Measurements from ENCODE around the gene MYL5. TPM values are rescaled to one million over a fixed set of nuclear protein-coding genes. Genes with fewer than 3 reads are reported as not detected.

Gene MYL5
- total RNA-seq, 2 experiments from 2014 or later = 14.0 to 16.2 TPM

DNA sequence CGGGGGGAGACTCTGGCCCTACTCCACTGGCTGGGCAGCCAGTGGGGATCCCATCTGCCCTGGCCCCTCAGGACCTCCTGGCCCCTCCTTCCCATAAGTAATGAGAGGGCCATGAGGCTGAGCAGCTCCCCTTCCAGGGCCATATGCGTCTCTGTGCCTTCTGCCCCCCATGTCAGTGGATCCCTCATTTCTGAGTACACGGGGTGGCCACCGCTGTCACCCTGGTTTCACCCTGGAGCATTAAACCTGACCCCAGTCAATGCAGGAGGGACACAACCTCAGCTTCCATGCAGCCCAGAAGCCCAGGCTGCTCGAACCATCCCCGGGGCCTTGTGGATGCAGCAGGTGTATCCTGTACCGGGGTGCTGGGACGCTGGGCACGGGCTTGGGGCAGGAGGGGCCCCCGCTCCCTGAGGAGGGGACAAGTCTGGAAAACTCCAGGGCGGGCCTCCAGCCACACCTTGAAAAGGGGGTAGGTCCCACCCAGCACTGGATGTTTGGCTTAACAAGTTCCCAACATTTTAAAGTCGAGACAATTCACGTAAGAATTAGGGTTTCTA lies 24.5 kb upstream of the MYL5 start:
- H3K4me1 Mint-ChIP-seq = peaks cover 2% of the 10 kb centered on the region
- CTCF ChIA-PET = no interaction called here
- no peaks in the 10 kb centered on the region for H3K36me3 Mint-ChIP-seq (ENCODE audit: low read depth)
- DNase-seq = no peak
- no peak overlapping the region for H3K27ac Mint-ChIP-seq
- H3K4me3 Mint-ChIP-seq = no peak overlapping the region
- H3K27me3 Mint-ChIP-seq = peaks cover 3% of the 10 kb centered on the region
- peaks cover 7% of the 10 kb centered on the region for H3K9me3 Mint-ChIP-seq
- POLR2A ChIA-PET = no interaction called here

DNA sequence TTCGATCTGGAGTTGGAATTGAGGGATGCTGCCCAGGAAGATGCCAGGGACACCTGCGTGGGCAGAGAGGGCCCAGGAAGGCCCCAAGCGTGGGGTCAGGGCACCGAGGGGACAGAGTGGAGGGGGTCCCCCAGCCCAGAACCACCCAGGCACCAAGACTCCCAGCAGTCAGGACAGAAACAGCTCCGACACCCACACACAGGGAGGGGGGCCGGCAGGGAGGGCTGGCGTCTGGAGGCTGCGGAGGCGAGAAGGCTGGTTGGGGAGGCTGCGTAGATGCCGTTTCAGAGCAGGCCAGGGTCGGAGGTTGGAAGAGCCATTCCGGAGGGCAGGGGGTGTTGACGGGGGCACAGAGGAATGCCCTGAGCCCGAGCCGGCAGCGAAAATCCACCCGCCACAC lies 23.9 kb upstream of the MYL5 start:
- H3K27me3 Mint-ChIP-seq = peaks cover 3% of the 10 kb centered on the region
- H3K27ac Mint-ChIP-seq = no peak overlapping the region
- ChIA-PET CTCF (no interaction called here), POLR2A (no interaction called here)
- peaks cover 2% of the 10 kb centered on the region for H3K4me1 Mint-ChIP-seq
- no peaks in the 10 kb centered on the region for H3K36me3 Mint-ChIP-seq (ENCODE audit: low read depth)
- no peak overlapping the region for H3K4me3 Mint-ChIP-seq
- no peak for DNase-seq
- peaks cover 6% of the 10 kb centered on the region for H3K9me3 Mint-ChIP-seq

DNA sequence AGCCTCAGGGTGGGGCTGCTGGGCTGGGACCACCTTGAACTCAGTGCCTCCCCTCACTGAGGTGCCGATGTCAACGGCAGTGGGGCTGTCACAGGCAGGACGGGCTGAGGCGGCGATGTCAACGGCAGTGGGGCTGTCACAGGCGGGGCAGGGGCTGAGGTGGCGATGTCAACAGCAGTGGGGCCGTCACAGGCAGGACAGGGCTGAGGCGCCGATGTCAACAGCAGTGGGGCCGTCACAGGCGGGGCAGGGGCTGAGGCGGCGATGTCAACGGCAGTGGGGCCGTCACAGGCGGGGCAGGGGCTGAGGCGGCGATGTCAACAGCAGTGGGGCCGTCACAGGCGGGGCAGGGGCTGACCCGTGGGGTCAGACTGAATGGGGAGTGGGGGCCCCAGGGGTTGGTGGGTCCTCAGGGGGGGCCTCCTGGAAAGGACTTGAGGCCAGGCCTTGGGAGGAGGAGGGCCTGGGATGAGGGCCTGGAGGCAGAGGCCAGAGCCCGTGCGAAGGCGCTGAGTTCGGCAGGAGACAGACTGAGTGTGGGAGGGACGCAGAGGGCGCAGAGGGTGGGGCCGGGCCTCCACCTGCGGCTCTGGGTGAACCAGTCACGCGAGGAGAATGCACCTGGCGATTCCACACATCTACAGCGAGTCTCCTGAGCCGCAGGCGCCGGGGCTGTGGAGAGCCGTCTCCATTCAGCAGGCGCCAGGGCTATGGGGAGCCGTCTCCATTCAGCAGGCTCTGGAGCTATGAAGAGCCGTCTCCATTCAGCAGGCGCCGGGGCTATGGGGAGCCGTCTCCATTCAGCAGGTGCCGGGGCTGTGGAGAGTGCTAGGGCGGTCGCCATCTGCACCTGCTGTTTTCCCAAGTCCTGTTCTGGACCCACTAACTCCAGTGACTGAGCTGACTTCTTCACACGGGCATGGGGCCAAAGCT lies 23.1 kb upstream of the MYL5 start:
- ChIA-PET POLR2A (no interaction called here), CTCF (no interaction called here)
- H3K9me3 Mint-ChIP-seq = peaks cover under 1% of the 10 kb centered on the region
- peaks cover 3% of the 10 kb centered on the region for H3K27me3 Mint-ChIP-seq
- H3K4me3 Mint-ChIP-seq = no peak overlapping the region
- H3K4me1 Mint-ChIP-seq = peaks cover 2% of the 10 kb centered on the region
- no peak for DNase-seq
- H3K36me3 Mint-ChIP-seq (ENCODE audit: low read depth) = no peaks in the 10 kb centered on the region
- H3K27ac Mint-ChIP-seq = no peak overlapping the region

DNA sequence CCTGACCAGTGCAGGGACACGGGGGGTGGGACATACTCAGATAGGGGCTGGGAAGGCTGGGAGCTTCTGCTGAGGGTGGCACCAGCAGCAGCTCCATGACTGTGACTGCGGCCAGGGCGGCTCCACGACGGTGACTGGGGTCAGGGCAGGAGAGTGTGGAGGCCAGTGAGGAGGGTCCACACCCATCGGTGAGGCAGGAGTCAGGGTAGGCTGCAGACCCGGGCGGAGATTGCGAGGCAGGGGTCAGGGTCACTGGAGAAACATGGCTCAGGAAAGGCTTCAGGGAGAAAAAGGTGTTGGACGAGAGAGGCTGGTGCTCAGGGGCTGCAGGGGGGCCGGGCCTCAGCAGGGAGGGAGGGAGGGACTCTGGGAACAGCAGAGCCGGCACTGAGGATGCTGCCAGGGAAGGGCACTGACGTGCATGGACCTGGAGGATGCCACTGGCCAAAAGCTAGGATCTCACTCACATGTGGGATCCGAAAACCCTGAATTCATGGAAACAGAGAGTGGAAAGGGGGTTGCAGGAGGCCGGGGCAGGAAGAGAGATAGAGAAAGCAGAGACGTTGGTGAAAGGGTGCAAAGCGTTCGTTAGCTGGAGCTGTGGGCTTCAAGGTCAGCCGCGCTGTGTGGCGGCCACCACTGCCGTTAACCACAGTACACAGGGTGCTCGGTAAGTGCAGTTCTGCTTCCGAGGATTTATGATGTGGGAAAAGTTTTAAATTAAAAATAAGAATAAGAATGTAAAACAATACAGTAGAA lies 22.3 kb upstream of the MYL5 start:
- no peaks in the 10 kb centered on the region for H3K4me1 Mint-ChIP-seq
- H3K9me3 Mint-ChIP-seq = no peaks in the 10 kb centered on the region
- no peak overlapping the region for H3K27ac Mint-ChIP-seq
- DNase-seq = no peak
- H3K4me3 Mint-ChIP-seq = no peak overlapping the region
- ChIA-PET CTCF (no interaction called here), POLR2A (no interaction called here)
- H3K27me3 Mint-ChIP-seq = no peaks in the 10 kb centered on the region
- peaks cover 3% of the 10 kb centered on the region for H3K36me3 Mint-ChIP-seq (ENCODE audit: low read depth)

DNA sequence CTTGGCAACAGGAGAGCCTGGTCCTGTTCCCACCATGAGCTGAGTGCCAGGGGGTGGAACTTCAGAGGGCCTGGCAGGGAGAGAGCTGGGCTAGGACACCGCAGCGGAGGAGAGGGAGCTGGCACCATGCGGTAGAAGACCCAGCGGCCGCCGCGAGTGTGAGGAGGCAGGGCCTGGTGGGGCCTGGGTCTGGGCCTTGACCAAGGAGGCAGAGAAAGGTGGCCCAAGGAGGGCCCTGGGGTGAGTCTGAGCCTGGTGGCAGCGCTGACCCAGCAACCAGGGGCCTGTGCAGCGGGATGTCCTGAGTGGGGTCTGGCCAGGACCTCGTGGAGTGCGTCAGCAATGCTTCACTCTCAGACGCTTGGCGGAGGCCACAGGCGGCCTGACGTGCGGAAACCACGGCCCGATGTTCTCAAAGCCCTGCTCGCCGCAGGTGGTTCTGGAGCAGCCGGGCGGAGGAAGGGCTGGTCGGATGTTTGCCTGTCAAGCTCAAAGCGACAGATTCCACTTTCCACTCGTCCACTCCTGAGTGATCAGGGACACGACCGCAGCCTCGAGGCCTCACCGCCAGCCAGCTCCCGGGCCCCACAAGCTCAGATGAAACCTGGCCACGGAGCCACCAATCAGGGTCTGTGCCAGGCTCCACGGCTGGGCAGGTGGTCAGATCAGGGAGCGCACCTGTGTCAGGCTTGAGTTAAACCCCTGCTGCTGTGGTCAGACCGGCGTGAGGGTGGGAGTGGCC lies 21.1 kb upstream of the MYL5 start:
- POLR2A ChIA-PET = no interaction called here
- H3K9me3 Mint-ChIP-seq = no peaks in the 10 kb centered on the region
- no peak overlapping the region for H3K27ac Mint-ChIP-seq
- no peak for DNase-seq
- H3K4me1 Mint-ChIP-seq = no peaks in the 10 kb centered on the region
- peaks cover 3% of the 10 kb centered on the region for H3K36me3 Mint-ChIP-seq (ENCODE audit: low read depth)
- H3K4me3 Mint-ChIP-seq = no peak overlapping the region
- CTCF ChIA-PET = no interaction called here
- H3K27me3 Mint-ChIP-seq = no peaks in the 10 kb centered on the region

DNA sequence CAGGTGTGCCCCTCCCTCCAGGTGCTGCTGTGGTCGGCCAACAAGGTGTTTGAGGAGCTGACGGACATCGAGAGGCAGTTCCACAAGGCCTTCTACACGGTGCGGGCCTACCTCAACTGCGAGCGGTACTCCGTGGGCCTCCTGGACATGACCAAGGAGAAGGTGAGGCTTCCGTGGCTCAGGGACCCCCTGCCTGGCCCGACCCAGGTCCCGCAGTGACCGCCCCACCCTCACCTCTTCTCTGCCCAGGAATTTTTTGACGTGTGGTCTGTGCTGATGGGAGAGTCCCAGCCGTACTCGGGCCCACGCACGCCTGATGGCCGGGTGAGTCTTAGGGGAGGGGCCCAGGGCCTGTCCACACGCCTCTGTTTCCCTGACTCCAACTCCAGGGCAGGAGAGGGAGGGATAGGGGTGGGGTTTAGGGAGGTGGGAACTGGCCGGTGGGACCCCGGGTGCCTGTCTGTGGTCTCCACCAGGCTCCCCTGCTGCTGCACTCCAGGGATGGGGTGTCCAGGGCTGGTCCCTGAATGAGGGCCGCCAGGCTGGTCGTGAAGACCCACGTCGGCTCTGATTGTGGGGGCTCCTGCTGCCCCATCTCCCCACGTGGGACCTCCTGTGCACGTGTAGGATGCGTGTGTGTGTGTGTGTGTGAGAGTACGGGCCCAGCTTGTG lies 20.4 kb upstream of the MYL5 start:
- Mint-ChIP-seq H3K36me3 (ENCODE audit: low read depth) (peaks cover 3% of the 10 kb centered on the region), H3K4me3 (no peak overlapping the region), H3K9me3 (no peaks in the 10 kb centered on the region), H3K4me1 (no peaks in the 10 kb centered on the region), H3K27ac (no peak overlapping the region), H3K27me3 (no peaks in the 10 kb centered on the region)
- DNase-seq = no peak
- ChIA-PET POLR2A (no interaction called here), CTCF (no interaction called here)

DNA sequence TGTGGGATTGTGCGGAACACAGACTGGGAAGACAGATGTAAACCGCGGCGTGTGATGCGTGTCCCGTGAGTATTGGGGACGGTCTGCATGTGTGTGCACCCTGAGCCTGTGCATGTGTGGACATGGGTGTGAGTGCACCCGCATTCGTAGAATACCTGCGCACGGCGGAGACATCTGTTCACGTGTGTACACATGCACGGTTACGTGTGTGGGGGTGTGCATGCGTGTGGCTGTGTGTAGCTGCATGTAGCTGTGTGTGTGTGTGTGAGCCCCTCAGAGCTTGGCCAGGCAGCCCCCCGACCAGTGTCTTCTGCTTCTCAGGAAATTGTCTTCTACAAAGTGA lies 19.9 kb upstream of the MYL5 start:
- DNase-seq = no peak
- H3K27me3 Mint-ChIP-seq = no peaks in the 10 kb centered on the region
- no peak overlapping the region for H3K4me3 Mint-ChIP-seq
- peaks cover 3% of the 10 kb centered on the region for H3K36me3 Mint-ChIP-seq (ENCODE audit: low read depth)
- H3K9me3 Mint-ChIP-seq = peaks cover 4% of the 10 kb centered on the region
- no peaks in the 10 kb centered on the region for H3K4me1 Mint-ChIP-seq
- ChIA-PET CTCF (no interaction called here), POLR2A (no interaction called here)
- H3K27ac Mint-ChIP-seq = no peak overlapping the region

DNA sequence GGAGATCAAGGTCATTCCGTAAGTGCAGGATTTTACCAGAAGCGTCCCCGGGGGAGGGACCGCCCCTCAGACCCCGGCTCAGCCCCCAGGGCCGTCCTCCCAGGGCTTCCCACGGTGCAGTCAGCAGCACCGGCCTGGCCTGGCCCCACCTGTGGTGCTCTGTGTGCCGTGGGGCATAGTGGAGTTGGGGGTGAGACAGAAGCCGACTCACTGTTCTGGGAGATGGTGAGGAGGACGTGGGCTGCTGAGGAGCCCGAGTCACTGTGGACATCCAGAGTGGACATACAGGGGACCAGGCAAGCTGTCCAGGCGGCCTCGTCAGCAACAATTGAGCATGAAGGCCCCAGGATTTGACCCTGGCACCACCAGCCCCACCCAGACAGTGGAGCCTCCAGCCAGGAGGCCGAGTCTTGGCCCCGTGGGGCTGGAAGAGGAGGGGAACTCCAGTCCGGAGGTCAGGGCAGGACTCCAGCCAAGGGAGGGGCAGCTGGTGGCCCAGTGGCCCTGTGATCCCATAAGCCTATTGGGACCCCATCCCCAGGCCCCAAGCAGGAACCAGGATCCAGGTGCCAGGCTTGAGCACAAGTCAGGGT lies 19.4 kb upstream of the MYL5 start:
- H3K27ac Mint-ChIP-seq = no peak overlapping the region
- H3K4me1 Mint-ChIP-seq = no peaks in the 10 kb centered on the region
- ChIA-PET POLR2A (no interaction called here), CTCF (no interaction called here)
- peaks cover 6% of the 10 kb centered on the region for H3K36me3 Mint-ChIP-seq (ENCODE audit: low read depth)
- H3K4me3 Mint-ChIP-seq = no peak overlapping the region
- DNase-seq = no peak
- H3K27me3 Mint-ChIP-seq = no peaks in the 10 kb centered on the region
- H3K9me3 Mint-ChIP-seq = peaks cover 7% of the 10 kb centered on the region

DNA sequence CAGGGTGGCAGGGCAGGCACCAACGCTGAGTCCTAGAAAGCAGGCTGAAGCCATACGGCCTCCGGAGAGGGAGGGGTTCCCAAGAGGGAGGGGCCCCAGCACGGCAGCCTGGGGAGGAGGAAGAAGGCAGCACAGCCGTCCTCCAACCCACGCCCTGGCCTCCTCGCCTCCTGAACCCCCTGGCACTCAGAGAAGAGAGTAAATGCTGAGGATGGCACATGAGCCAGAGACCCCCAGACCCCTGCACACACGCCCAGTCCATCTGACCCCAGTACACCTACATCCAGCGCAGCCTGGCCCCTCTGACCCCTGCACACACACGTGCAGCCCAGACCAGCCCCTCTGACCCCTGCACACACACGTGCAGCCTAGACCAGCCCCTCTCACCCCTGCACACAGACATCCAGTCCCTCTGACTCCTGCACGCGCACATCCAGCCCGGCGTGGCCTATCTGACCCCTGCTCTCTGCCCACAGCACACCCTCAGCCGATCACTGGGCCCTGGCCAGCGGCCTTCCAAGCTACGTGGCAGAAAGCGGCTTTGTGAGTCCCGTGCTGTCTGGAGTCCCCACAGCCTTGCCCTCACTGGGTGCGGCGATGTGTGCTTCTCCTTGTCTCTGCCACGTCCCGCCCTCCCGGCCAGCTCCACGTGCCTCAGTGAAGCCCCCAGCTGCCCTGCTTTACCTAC lies 18.7 kb upstream of the MYL5 start:
- ChIA-PET CTCF (no interaction called here), POLR2A (no interaction called here)
- no peak overlapping the region for H3K4me3 Mint-ChIP-seq
- H3K9me3 Mint-ChIP-seq = peaks cover 11% of the 10 kb centered on the region
- no peak for DNase-seq
- H3K4me1 Mint-ChIP-seq = no peaks in the 10 kb centered on the region
- peaks cover 9% of the 10 kb centered on the region for H3K36me3 Mint-ChIP-seq (ENCODE audit: low read depth)
- H3K27ac Mint-ChIP-seq = no peak overlapping the region
- H3K27me3 Mint-ChIP-seq = no peaks in the 10 kb centered on the region

DNA sequence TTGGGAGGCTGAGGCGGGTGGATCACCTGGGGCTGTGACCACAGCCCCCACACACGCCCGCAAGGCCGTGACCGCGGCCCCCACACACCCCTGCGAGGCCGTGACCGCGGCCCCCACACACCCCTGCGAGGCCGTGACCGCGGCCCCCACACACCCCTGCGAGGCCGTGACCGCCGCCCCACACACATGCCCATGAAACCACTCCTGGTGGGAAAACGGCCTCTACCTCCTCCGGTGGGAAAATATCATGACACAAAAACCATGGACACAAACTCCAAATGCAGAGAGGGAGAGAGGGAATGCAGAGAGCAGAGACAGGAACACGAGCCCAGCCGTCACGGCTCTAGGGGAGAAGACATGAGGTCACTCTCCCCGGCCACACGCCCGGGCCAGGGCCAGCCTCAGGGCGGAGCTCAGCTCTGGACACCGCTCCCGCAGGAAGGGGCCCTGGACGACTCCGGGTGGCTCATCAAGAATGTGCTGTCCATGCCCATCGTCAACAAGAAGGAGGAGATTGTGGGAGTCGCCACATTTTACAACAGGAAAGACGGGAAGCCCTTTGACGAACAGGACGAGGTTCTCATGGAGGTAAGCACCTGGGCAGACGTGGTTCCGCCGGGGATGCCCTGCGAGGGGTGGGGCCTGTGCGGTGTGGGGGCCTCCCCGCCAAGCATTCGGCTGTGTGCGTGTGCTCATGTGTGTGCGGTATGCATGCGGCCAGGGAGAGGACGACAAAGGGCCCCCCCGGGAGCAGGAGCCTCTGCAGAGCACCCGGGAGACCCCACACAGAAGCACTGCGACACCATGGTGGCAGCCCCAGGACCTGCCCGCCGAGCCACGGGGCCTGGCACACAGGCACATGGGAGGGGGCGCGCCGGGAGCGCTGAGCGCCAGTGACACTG lies 17.7 kb upstream of the MYL5 start:
- peaks cover 15% of the 10 kb centered on the region for H3K9me3 Mint-ChIP-seq
- ChIA-PET CTCF (no interaction called here), POLR2A (no interaction called here)
- no peak for DNase-seq
- H3K4me1 Mint-ChIP-seq = peaks cover 1% of the 10 kb centered on the region
- H3K27me3 Mint-ChIP-seq = no peaks in the 10 kb centered on the region
- H3K4me3 Mint-ChIP-seq = no peak overlapping the region
- no peak overlapping the region for H3K27ac Mint-ChIP-seq
- H3K36me3 Mint-ChIP-seq (ENCODE audit: low read depth) = peaks cover 14% of the 10 kb centered on the region

DNA sequence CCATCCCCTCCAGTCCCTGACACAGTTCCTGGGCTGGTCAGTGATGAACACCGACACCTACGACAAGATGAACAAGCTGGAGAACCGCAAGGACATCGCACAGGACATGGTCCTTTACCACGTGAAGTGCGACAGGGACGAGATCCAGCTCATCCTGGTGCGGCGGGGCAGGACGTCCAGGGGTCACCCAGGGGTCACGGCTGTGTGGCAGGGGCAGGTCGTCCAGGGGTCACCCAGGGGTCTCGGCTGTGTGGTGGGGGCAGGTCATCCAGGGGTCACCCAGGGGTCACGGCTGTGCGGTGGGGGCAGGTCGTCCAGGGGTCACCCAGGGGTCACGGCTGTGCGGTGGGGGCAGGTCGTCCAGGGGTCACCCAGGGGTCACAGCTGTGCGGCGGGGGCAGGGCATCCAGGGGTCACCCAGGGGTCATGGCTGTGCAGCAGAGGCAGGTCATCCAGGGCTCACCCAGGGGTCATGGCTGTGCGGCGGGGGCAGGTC lies 17.0 kb upstream of the MYL5 start:
- DNase-seq = no peak
- peaks cover 15% of the 10 kb centered on the region for H3K9me3 Mint-ChIP-seq
- H3K4me3 Mint-ChIP-seq = no peak overlapping the region
- ChIA-PET CTCF (no interaction called here), POLR2A (no interaction called here)
- no peaks in the 10 kb centered on the region for H3K27me3 Mint-ChIP-seq
- H3K27ac Mint-ChIP-seq = no peak overlapping the region
- H3K36me3 Mint-ChIP-seq (ENCODE audit: low read depth) = peaks cover 14% of the 10 kb centered on the region
- peaks cover 1% of the 10 kb centered on the region for H3K4me1 Mint-ChIP-seq
